DND-41 (cell line): ENCODE results near the gene ZDHHC16.

ENCODE experiments used
- ATAC-seq: fragments of 200-7000 bp; cut with Tn5 transposase; 3 replicates; pipeline ENCODE4 v1.9.1; 2021; ENCODE audit warnings: low read depth; ENCODE audit not compliant: insufficient read depth
- DNase-seq: peaks from one replicate; pipeline ENCODE4 v3.0.0-alpha.2; 2020
- H2AFZ ChIP-seq: 2 replicates; pipeline ENCODE4 v1.6.0; 2012; ENCODE audit warnings: low read depth, low read length
- H3K27ac ChIP-seq: 2 replicates; pipeline ENCODE4 v1.5.1; 2012; ENCODE audit warnings: low read length, inconsistent platforms
- H3K27me3 ChIP-seq: fragments of 200-600 bp; sonication (generic); 2 replicates; pipeline ENCODE4 v1.6.0; 2012; ENCODE audit warnings: low read length, mild to moderate bottlenecking, inconsistent platforms; ENCODE audit not compliant: insufficient read depth, poor library complexity
- H3K36me3 ChIP-seq: 2 replicates; pipeline ENCODE4 v1.5.1; 2012; ENCODE audit warnings: low read length, inconsistent platforms; ENCODE audit not compliant: insufficient read depth
- H3K4me1 ChIP-seq: 2 replicates; pipeline ENCODE4 v1.5.1; 2012; ENCODE audit warnings: mild to moderate bottlenecking, low read length; ENCODE audit not compliant: insufficient read depth
- H3K4me2 ChIP-seq: 2 replicates; pipeline ENCODE4 v1.6.0; 2012; ENCODE audit warnings: mild to moderate bottlenecking, moderate library complexity, low read length, inconsistent platforms; ENCODE audit not compliant: insufficient read depth
- H3K4me3 ChIP-seq, 2 experiments: fragments of 200-600 bp in 1 of 2; shearing (Covaris generic) in 1 of 2; 2 replicates each; pipeline ENCODE4 v1.5.1; 2012 to 2016; ENCODE audit warnings: inconsistent platforms in 2 of 2, low read length in 2 of 2, mild to moderate bottlenecking in 2 of 2, low read depth in 1 of 2, moderate library complexity in 1 of 2
- H3K79me2 ChIP-seq: 2 replicates; pipeline ENCODE4 v1.6.0; 2012; ENCODE audit warnings: low read length, inconsistent platforms; ENCODE audit not compliant: insufficient read depth
- H3K9ac ChIP-seq: 2 replicates; pipeline ENCODE4 v1.6.0; 2012; ENCODE audit warnings: low read depth, mild to moderate bottlenecking, inconsistent platforms, low read length, moderate library complexity
- H3K9me3 ChIP-seq: 2 replicates; pipeline ENCODE4 v1.5.1; 2012; ENCODE audit warnings: low read length, moderate library complexity, mild to moderate bottlenecking, inconsistent platforms; ENCODE audit not compliant: insufficient read depth, severe bottlenecking
- H4K20me1 ChIP-seq: 2 replicates; pipeline ENCODE4 v1.6.0; 2012; ENCODE audit warnings: low read length; ENCODE audit not compliant: insufficient read depth
- CTCF ChIP-seq: IDR thresholded peaks from 2 replicates; pipeline ENCODE4 v1.5.1; 2012; ENCODE audit warnings: borderline replicate concordance, low read length, moderate library complexity, mild to moderate bottlenecking; ENCODE audit not compliant: poor library complexity, severe bottlenecking; ENCODE audit errors: extremely low read depth
- EZH2 ChIP-seq: IDR thresholded peaks from 3 replicates; pipeline ENCODE4 v1.6.1; 2012; ENCODE audit warnings: borderline replicate concordance, low read depth, mild to moderate bottlenecking, moderate library complexity, low read length, inconsistent platforms; ENCODE audit not compliant: severe bottlenecking

ZDHHC16 gene

GRCh38 chr10:97502916-97503315, 56.9 kb downstream of the ZDHHC16 start:
- TF ChIP-seq EZH2: no peak
- TF ChIP-seq CTCF: no peak
- Histone ChIP-seq H3K27ac (no peak overlapping the region), H3K27me3 (peaks cover 37% of the 10 kb centered on the region), H3K79me2 (peaks cover 3% of the 10 kb centered on the region), H3K4me1 (peaks cover 11% of the 10 kb centered on the region), H3K9me3 (no peaks in the 10 kb centered on the region), H4K20me1 (peaks cover 11% of the 10 kb centered on the region; the same call in 1 of the 2 replicates), H3K4me3 (no peak overlapping the region), H3K9ac (no peak overlapping the region), H3K4me2 (no peak overlapping the region), H2AFZ (no peak overlapping the region), H3K36me3 (no peaks in the 10 kb centered on the region; the same call in 1 of the 2 replicates)
- ATAC-seq: no peak
- DNase-seq: no peak

GRCh38 chr10:97503406-97503805, 57.4 kb downstream of the ZDHHC16 start:
- H3K27ac ChIP-seq: no peak overlapping the region
- H3K9me3 ChIP-seq: no peaks in the 10 kb centered on the region
- peaks cover 11% of the 10 kb centered on the region; the same call in 1 of the 2 replicates for H4K20me1 ChIP-seq
- H3K36me3 ChIP-seq: no peaks in the 10 kb centered on the region
- H3K9ac ChIP-seq: no peak overlapping the region
- DNase-seq (no peak), ATAC-seq (no peak)
- TF ChIP-seq CTCF (no peak), EZH2 (no peak)
- no peaks in the 10 kb centered on the region for H3K79me2 ChIP-seq
- H3K4me2 ChIP-seq: no peak overlapping the region
- no peak overlapping the region for H2AFZ ChIP-seq
- peaks cover 11% of the 10 kb centered on the region for H3K4me1 ChIP-seq
- peaks cover 38% of the 10 kb centered on the region for H3K27me3 ChIP-seq
- no peak overlapping the region for H3K4me3 ChIP-seq

DNA sequence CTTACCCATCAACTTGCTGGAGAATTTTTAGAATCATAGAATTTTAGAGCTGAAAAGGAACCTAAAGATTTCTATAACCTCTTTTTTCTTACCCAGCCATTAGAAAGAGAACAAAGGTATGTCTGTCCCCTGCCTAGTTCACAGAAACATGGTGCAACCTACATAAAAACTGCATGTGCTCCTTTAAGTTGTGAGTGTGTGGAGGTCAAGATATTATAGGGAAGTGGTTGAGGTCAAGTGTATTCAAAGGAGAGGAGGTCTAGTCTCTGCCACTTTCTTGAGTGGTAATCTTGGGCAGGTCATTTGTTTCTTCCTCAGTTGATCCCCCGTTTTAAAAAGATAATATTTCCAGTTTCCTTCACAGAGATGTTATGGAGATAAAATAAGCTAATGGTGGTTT, 59.2 kb downstream of the ZDHHC16 start:
- peaks cover 28% of the 10 kb centered on the region for H3K27me3 ChIP-seq
- ATAC-seq: no peak

More for the DNA sequence above, 59.2 kb downstream of the ZDHHC16 start:
- no peaks in the 10 kb centered on the region for H3K79me2 ChIP-seq
- H3K36me3 ChIP-seq: no peaks in the 10 kb centered on the region
- 0 out of 2 replicates have a peak, but pooled peaks cover 4% of the 10 kb centered on the region for H4K20me1 ChIP-seq
- no peak for DNase-seq
- TF ChIP-seq EZH2 (no peak), CTCF (no peak)
- H3K9me3 ChIP-seq: no peaks in the 10 kb centered on the region
- no peak overlapping the region for H3K9ac ChIP-seq
- H3K4me2 ChIP-seq: no peak overlapping the region
- no peaks in the 10 kb centered on the region for H3K4me1 ChIP-seq
- H3K27ac ChIP-seq: no peak overlapping the region
- H3K4me3 ChIP-seq: no peak overlapping the region
- H2AFZ ChIP-seq: no peak overlapping the region
